Ramos (cell line): ENCODE measurements around the gene ALK.
"Not testable (repeated sequence)": the region's sequence is repeated elsewhere in the genome, so short reads cannot be mapped to it uniquely, and the experiment has no call there.

Experiments used
- in situ Hi-C: fragments of 300-500 bp; cut with MboI; formaldehyde crosslinking; loops from one replicate; pipeline ENCODE4 v1.14.3; 2022; ENCODE audit warnings: low sequenced_read_pairs; ENCODE audit not compliant: unreplicated experiment

Gene ALK

GRCh38 chr2:29765721-29766120 lies 155.7 kb downstream of the ALK start:
- in situ Hi-C loops, result no loop called here

GRCh38 chr2:29763371-29763770 lies 158.0 kb downstream of the ALK start:
- in situ Hi-C loops, result no loop called here

- in situ Hi-C loops, result no loop called here
These were observed 159.1 kb downstream of the ALK start for GRCh38 chr2:29762239-29762638.

- in situ Hi-C loops, result no loop called here
These were observed 160.1 kb downstream of the ALK start for GRCh38 chr2:29761278-29761677.

GRCh38 chr2:29760008-29760407 lies 161.4 kb downstream of the ALK start:
- in situ Hi-C loops, result no loop called here

GRCh38 chr2:29759360-29759759 lies 162.0 kb downstream of the ALK start:
- in situ Hi-C loops, result no loop called here

- in situ Hi-C loops, result no loop called here
These were observed 165.6 kb downstream of the ALK start for GRCh38 chr2:29755829-29756228.

- in situ Hi-C loops, result no loop called here
These were observed 166.2 kb downstream of the ALK start for GRCh38 chr2:29755233-29755632.

GRCh38 chr2:29753671-29754444 lies 167.5 kb downstream of the ALK start:
- in situ Hi-C loops, result no loop called here

GRCh38 chr2:29751390-29751789 lies 170.0 kb downstream of the ALK start:
- in situ Hi-C loops, result no loop called here

- in situ Hi-C loops, result not testable (repeated sequence)
These were observed 170.9 kb downstream of the ALK start for GRCh38 chr2:29750463-29750862.

GRCh38 chr2:29749843-29750242 lies 171.5 kb downstream of the ALK start:
- in situ Hi-C loops, result no loop called here

GRCh38 chr2:29749041-29749440 lies 172.3 kb downstream of the ALK start:
- in situ Hi-C loops, result no loop called here

GRCh38 chr2:29747786-29748470 lies 173.5 kb downstream of the ALK start:
- in situ Hi-C loops, result no loop called here

- in situ Hi-C loops, result no loop called here
These were observed 176.4 kb downstream of the ALK start for GRCh38 chr2:29744976-29745375.

GRCh38 chr2:29743516-29743915 lies 177.9 kb downstream of the ALK start:
- in situ Hi-C loops, result no loop called here

- in situ Hi-C loops, result no loop called here
These were observed 178.7 kb downstream of the ALK start for GRCh38 chr2:29742656-29743055.

GRCh38 chr2:29741132-29741531 lies 180.3 kb downstream of the ALK start:
- in situ Hi-C loops, result no loop called here

GRCh38 chr2:29733965-29734364 lies 187.4 kb downstream of the ALK start:
- in situ Hi-C loops, result no loop called here

GRCh38 chr2:29733213-29733612 lies 188.2 kb downstream of the ALK start:
- in situ Hi-C loops, result no loop called here

GRCh38 chr2:29731948-29732347 lies 189.4 kb downstream of the ALK start:
- in situ Hi-C loops, result no loop called here

GRCh38 chr2:29729932-29730331 lies 191.5 kb downstream of the ALK start:
- in situ Hi-C loops, result no loop called here
